GM19397 (cell line): ENCODE results near the gene PPP1R37.

Source experiments
- ATAC-seq: cut with Tn5 transposase; IDR thresholded peaks from one replicate; pipeline ENCODE4 v1.9.1; 2021; ENCODE audit warnings: mild to moderate bottlenecking, moderate library complexity; ENCODE audit not compliant: unreplicated experiment

PPP1R37 gene

DNA sequence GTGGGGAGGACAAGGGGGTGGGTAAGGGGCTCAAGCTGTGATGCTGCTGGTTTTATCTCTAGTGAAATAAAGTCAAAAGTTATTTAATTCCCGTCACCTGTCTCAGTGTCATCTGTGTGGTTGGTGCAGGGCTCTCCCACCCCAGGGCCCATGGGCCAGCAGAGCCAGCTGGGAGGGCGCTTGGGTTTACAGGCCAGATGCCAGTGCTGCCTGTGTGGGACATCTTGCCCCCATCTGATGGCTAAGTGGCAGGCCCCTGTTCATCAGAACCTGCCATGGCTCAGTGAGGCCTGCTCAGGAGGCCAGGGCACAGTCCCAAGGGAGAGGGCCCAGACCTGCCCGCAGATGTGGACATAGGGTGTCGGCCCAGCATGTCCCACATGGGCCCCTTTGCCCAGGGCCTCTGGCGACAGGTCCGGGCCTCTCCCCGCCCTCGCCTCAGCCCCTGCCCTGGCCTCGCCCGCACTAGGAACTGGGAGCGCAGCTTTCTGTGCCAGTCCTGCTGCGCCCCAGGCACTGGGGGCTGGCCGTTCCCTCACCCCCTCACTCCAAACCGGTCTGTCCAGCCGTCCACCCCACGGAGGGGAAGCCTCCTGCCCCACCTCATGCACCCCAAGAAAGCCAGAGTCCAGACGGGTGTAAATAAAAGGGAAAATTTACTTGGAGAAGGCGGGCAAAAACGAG lies 22.0 kb upstream of the PPP1R37 start:
- no peak for ATAC-seq

DNA sequence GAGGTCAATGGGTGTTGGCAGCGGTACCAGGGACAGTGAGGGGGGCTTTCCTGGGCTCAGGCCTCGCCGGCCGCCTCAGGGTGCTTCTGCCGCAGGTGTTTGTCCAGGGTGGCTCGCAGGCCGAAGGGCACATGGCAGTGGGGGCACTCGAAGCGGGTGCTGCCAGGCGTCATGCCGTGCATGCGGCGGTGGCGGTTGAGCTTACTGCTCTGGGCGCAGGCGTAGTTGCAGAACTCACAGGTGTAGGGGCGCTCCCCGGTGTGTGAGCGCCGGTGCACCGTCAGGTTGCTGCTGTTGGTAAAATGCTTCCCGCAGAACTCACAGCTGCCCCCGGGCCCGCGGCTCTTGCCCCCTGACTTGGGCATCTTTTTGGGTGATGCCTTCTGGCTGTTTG lies 21.4 kb upstream of the PPP1R37 start:
- ATAC-seq, result no peak

DNA sequence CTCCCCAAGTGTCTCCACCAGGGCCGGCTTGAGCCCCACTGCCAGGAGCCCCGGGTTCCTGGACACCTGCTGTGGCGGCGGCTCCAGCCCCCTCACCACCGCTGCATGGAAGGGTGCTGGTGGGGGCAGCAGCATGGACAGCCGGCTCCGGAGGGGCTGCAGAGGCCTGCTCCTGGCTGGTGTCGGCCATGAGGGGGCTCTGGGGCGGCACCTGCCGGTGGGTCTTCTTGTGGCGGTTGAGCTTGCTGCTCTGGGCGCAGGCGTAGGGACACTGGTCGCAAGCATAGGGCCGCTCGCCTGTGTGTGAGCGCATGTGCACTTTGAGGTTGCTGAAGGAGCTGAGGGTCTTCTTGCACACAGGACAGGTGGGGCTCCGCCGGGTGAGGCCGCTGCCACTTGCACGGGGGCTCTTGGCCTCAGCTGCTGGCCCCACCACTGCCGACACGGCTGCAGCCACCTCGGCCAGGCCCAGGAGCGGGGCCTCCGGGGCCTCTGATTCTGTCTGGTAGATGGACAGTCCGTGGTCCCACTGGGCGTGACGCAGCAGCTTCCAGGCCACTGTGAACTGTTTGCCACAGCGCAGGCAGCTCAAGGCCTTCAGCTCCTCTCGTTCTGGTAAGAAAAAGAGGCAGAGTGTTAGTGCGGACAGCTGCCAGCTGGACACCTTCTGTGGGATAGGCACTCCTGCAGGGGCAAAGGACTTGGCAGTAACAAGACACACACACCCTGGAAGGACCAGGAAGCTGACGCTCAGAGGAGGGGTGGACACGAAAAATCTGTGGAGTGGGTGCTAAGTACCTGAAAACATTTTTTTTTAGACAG lies 20.8 kb upstream of the PPP1R37 start:
- ATAC-seq, result no peak

DNA sequence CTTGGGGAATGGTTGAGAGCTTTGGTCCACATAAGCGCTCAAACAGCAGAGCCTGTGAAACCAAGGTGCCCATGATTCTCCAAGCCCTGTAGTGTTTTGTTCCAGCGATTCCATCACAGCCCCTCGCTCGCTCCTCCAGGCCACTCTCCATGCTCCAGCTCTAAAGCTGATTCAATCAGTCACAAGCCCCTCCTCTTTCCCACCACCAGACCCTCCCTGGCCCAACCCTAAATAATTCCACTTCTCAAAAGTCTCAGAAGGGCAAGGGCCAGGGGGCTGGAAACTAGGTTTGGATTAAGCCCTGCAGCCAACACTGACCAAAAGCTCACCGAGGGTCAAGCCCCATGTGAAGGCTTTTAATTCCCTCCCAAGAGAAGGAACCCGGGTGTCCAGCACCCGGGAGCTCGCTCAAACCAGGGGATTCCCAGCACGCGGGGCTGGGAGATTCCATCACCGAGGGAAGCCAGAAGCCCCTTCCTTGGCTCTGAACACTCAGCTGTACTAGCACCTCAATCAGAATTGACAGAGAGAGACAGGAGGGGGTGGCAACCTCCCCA lies 18.2 kb upstream of the PPP1R37 start:
- ATAC-seq, result no peak

DNA sequence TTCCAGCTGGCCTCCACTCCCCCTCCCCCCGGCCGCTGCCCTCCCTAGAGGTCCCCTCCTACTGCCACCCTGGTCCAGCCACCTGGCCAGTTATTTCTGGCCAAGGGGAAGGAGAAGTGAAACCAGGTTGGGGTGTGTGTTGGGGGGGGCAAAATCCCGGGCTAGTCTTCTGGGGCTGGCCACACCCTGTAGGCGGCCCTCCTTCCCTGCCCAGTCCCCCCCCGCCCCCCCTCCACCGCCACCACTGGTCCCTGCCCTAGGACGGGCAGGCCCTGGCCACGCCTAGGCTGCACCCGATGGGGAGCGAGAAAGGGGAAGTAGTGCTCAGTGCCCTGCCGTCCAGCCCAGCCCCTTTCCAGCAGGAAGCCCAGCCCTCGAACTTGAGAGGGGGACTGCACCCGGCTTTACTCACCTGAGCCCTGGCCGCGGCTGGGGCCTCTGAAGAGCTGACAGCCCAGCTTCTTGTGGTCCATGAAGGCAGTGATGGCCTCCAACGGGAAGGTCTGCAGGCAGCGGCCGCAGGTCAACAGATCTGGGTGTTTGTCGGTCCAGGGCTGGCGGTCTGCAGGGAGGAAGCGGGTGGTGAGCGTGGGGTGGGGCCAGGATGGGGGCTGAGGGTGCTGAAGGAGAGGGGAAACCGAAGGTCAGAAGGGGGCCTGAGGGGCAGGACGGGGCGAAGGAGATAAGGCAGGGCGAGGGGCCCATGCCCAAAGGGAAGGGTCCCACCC lies 17.5 kb upstream of the PPP1R37 start:
- ATAC-seq, result peak; percentile 55

DNA sequence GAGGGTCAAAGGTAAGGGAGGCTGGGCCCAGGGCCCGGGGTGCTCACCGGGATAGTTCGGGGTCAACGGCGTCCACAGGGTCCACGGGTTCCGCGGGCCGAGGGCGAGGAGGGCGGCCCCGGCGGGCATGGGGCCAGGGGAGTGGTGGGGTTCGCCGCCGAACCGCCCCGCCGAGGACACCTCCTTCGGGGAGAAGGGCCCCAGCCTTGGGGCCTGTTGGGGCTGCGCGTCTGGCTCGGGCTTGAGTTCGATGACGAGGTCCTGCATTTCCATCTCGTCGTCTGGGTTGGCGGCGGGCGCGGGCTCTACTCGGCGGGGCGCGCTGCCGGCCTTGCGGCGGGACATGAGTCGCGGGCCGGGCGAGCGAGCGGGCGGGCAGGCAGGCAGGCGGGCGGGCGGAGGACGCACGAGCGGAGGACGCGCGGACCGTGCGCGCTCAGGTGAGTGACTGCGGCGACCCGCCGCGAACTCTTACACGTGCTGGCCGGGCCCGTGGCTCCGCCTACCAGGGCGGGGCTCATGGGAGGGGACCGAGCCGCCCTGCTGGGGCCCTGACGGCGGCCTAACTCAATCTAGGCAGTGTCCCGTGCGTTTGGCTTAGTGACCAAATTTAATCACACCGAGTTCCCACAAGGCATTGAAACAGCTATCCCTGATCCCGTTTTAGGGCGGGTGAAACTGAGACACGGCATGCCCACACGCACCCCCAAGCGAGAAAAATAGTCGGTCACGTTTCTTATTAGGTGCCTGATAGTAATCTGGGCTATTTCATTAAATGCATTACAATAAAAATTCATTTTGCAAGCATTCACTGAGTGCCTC lies 16.7 kb upstream of the PPP1R37 start, which contains the start of gene ZNF296:
Gene ZNF296 (minus strand): TSS at position 450 of the 822 bp plus-strand sequence. CDS start 105 bp downstream, at position 345.
- ATAC-seq, result peak; percentile 44

DNA sequence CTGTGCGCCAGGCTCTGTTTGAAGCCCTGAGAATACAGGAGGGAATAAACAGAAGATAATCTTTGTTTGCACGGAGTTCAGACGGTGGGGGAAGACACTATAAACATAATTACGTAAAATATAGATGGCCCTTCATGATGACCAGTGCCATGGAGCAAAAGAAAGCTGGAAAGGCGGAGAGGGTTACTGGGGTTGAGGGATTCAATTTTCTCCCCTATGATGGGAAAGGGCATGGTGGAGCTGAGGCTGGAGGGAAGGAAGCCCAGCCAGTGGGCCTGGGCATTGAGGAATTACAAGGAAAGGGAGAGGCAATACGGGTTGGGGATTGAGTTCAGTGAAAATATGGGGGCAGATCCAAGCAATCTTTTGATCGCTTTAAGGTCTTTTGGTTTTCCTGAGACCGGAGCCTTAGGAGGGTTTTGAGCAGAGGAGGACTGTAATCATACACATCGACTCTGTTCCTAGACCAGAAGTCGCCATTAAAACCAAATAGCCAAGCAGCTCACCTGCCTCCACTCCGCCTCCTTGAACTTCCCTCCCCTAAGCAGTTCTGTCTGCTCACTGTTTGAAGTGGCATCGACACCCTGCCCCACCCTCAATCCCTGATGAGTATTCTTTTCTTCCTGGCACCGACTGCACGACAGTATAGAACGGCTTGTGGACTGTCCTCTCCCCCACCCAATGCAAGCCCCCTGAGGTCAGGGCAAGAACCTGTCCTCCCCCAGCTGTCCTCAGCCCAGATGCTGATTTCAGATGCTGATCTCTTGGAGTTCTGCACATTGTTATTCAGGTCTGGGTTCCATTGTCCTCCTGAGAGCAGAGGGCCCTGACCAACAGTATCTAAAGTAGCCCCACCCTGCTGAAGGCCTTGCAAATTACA lies 15.9 kb upstream of the PPP1R37 start:
- no peak for ATAC-seq

DNA sequence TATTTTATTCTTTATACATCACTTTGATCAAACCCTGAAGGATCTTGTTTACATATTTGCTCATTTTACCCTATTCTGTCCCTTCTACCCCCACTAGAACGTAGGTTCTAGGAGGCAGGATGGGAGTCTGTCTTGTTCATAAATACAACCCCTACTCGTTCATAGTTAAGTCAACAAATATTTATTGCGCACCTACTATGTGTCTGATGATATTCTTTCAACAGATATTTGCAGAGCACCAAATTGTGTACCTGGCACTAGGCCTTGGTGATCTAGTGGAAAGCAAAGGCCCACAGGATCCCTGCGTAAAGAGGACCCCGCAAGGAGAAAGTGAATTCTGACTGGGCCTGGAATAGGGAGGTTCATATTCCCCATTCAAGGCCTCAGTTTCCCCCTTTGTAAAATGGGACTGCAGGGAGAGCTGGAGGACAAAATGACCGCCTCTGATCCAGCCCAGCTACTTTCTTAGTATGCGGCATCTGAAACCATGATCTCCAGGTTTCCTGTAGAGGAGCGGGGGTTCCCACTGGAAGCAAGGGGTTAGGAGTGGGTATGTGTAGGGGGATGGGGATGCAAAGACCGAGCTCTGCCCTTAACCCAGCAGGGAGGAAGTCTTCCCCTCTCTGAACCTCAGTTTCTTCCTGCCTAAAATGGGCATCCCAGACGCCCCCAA lies 14.5 kb upstream of the PPP1R37 start:
- ATAC-seq, result no peak

DNA sequence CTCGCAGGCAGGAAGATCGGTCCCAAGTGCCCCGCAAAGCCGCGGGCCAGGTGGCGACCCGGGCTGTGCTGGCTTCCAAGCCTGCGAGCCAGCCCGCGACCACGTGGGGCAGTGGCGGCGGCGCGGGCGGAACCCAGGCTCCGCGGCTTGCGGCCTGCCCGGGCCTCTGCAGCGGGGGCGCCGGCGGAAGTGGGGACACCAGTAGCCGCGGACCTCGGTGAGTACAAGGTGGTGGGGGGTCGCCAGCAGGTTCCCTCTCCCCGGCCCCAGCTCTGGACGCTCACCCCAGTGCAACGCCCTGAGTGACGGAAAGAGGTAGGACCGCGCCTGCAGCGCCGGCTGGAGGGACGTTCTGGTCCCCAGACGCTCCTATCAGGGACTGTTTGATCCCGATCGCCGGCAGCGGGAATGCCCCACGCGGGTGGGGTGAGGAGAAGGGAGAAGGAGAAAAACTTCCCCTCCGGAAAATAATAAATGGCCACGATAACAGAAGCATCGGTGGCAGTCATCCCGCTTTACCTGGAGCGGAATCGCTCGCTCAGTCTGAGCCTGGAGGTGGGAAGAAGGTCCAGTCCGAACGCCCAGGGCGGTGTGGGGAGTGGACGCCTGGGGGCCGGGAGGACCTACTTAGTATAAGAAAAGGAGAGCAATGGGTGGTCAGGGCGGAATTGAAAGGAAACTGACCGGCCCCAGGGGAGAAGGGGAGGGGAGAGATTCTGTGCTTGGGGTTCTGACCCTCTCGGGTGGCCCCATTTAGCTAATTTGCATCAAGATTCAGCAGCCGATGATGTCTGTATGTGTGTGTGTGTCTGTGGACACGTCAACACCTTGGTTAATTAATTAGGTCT lies 13.7 kb upstream of the PPP1R37 start, which contains the start of gene GEMIN7:
Gene GEMIN7 (plus strand): TSS at position 198 of the 848 bp plus-strand sequence. CDS start 10,855 bp downstream, outside the sequence.
- ATAC-seq, result peak; percentile 36

DNA sequence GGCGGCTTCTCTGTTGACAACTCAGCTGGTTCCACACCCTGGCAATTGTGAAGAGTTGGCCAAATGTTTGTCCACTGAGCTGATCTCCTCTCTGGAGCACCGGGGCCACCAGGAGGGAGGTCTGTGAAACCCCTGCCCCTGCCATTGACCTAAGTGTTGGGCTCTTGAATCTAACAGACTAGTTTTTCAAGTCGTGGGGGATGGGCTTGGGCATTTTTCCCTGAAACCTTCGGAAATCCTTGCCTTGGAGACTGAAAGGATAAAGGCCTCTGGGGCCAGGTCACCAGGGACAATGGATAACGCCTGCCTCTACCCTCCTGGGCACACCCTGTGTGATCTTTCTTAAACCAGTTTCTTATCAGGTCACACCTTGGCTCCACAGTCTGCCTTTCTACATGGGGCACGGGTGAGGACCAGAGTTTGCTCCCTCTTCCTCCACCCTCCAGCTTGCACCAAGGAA lies 13.0 kb upstream of the PPP1R37 start:
- no peak for ATAC-seq

DNA sequence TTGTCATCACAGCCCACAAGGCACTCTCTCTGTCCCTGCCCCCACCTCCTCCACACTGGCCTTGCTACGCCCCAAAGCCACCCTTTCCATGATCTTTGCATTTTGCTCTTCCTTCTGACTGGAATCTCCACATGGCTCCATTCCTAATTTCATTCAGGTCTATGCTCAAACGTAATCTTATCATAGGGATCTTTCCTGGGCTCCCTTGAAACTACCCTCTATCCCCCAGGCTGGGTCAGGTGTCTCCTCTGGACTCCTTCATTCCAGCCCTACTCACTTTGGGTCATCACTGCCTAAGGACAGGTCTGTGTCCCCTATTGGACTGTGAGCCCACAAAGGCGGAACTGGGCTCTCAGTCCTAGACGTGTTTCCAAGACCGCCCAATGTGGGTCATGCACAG lies 10.8 kb upstream of the PPP1R37 start:
- no peak for ATAC-seq

DNA sequence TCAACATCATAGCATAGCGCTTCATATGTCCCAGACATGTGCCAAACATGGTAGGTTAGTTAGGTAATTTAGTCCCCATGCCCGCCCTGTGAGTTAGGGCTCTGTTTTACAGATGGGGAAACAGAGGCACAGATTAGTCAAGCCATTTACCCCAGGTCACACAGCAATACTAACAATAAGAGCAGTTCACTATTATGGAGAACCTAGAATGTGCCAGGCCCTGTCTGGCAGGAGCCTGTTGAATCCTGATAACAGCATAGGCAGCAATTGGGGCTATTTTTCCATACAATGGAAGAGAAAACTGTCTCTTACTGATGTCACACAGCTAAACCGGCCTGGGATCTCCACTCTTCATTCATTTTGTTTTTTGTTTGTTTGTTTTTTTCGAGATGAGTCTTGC lies 6.5 kb upstream of the PPP1R37 start:
- no peak for ATAC-seq

DNA sequence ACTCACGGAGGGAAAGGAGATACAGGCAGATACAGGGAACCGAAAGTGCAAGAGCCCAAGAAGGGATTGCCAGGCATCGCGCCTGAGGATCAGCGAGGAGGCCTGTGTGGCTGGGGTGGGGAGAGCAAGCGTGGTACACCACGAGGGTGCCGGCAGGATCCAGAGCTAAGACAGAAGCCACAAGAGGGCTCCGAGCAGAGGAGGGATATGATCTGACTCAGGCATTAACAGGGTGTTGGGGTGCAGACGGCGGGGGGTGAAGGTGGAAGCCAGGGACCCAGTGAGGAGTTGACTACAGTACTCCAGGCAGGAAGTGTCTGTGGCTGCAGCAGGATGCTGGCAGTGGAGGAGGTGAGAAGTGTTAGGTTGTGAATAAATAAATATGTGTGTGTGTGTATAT lies 5.4 kb upstream of the PPP1R37 start:
- ATAC-seq, result no peak

DNA sequence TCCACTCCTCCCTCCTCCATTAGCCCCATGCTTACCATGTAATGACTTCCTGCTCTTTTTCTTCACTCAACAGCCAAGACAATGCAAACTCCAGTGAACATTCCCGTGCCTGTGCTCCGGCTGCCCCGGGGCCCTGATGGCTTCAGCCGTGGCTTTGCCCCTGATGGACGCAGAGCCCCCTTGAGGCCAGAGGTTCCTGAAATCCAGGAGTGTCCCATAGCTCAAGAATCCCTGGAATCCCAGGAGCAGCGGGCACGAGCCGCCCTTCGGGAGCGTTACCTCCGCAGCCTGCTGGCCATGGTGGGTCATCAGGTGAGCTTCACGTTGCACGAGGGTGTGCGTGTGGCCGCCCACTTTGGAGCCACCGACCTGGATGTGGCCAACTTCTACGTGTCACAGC lies 2.9 kb upstream of the PPP1R37 start:
- no peak for ATAC-seq

DNA sequence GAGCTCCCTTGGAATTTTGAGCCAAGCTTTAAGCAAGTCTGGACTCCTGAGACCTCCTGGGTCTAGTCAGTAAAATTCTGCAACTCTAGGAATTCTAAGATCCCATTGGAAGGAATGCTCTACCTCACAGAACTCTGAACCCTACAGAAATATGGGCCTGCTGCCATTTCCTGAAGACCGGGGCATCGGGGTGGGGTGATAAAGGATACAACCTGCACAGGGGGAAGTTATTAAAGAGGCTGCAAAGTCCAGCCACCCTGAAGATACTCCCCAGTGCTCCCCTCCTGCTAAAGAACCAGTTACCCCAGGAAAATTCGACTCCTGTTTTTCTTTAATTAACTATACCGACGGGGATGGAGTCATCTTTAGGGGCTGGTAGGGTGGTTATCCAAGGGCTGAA lies 2.4 kb upstream of the PPP1R37 start:
- no peak for ATAC-seq

DNA sequence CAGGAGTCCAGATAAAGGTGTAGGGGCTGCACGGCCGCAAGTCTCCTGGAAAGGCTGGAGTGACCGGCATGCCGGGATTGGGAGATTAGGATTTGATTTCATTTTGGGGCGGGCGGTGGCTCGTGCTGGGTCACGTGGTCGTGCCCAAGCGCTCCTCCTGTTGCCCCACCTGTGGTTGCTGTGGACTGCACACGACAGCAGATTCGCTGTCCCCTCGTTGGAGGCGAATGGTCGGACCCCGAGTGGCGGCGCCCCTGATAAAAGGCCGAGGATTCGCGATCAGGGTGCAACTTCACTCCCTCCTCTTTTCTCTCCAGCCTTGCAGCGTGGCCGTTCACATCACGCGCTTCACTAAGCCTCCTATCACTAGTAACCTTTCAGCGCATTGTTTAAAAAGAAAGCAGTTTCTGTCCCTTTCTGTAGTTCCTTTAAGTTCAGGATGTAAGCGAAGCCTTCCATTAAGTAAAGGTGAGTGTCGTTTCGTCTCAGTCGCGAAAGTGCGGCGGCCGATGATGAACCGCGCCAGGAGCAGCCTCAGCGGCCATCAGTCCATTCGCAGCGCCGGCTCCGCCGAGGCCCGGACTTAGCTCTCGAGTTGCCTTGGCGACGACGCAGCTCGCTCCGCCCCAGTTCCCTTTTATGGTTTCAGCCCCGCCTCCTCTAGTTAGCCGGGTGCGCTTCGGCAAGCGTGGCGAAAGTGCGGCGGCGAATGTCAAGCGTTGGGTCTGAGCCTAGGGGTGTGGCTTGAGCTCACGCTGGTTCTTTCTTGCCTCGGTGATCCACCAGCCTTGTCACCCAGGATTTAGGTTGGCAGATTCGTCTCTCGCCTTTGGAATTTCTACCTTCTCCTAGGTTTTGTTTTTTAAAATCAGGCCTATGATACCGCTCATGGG lies 1.7 kb upstream of the PPP1R37 start:
- ATAC-seq, result peak; percentile 67

DNA sequence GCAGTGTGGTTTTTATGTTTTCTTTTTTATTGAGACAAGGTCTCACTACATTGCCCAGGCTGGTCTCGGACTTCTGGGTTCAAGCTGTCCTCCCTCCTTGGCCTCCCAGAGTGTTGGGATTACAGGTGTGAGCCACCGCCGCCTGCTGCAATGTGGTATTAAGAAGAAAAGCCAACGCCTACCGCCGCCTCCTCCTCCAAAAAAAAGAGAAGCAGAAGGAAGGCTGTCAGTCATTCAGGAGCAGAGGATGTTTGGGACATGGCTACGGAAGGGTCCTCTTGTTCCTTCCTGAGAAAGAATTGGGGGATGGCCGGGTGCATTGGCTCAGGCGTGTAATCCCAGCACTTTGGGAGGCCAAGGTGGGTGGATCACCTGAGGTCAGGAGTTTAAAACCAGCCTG lies 1.2 kb downstream of the PPP1R37 start:
- no peak for ATAC-seq
